GM12874 (cell line): Measurements from ENCODE around the gene HOXC13.

Source experiments
- TF ChIP-seq, protein P1 (sequence below): IDR thresholded peaks from 2 replicates; pipeline ENCODE4 v1.5.1; 2011; ENCODE audit warnings: low read depth, mild to moderate bottlenecking, control low read depth, low read length, moderate library complexity; ENCODE audit not compliant: insufficient read depth

HOXC13 gene

DNA sequence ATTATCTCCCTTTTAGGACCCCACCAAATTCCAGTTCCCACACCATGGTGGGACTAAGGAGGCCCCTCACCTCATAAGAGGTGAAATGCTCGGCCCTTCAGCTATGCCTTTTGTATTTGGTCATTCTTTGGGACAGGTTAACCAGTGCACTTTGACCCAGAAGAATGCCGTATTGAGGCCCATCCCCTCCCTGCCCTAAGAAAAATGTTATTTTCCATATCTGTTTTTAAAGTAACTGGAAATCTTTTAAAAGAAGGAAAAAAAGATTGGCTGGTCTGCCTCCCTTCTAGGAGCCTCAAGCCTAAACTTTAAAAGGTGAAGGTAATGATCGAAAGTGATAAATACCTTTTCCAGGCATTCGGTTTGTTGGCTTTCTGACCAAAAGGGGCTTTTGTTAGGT is 5.7 kb upstream of the HOXC13 start:
- TF ChIP-seq, protein P1, sequence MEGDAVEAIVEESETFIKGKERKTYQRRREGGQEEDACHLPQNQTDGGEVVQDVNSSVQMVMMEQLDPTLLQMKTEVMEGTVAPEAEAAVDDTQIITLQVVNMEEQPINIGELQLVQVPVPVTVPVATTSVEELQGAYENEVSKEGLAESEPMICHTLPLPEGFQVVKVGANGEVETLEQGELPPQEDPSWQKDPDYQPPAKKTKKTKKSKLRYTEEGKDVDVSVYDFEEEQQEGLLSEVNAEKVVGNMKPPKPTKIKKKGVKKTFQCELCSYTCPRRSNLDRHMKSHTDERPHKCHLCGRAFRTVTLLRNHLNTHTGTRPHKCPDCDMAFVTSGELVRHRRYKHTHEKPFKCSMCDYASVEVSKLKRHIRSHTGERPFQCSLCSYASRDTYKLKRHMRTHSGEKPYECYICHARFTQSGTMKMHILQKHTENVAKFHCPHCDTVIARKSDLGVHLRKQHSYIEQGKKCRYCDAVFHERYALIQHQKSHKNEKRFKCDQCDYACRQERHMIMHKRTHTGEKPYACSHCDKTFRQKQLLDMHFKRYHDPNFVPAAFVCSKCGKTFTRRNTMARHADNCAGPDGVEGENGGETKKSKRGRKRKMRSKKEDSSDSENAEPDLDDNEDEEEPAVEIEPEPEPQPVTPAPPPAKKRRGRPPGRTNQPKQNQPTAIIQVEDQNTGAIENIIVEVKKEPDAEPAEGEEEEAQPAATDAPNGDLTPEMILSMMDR: no peak

DNA sequence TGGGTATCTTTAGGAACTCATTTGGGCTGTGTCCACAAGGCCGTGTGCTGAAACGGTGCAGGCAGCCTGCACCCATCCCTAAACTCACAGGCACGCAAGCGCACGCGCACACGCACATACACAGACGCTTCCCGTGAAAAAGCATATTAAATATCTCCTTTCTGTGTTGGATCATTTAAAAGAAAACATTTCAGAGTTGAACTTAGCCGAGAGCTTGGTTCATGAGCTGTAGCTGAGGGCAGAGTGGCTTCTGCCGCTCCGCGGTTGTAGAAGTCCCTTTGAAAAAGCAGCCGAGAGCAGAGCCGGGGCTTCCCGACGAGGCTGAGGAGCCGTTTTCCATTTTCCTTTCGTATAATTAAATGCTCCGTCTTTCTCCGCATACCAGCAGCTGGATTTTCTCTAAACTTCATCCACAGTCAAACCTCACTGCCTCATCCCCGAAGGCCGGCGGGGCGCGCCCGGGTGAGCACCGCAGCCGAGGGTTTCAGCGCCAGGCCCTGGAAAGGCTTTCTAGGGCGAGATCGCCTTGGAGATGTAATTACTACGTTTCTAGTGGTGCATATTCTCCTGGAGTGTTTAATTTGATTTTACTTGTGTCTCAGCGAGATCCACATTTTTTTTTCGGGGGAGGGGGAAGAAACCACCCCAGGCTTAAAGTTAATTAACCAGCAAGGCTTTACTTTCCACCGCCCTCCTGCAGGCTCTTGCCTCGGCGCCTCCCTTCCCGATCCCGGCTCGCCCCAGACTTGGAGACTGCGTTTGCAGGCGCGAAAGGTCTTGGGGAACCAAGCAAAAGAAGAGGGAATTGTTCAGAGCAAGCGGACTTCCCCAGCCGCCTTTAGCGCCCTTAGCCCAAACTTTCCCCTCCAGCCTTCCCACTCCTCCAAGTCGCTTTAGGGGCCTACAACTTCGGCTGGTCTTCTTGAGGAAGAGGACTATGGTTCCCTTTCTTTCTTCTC is 3.0 kb upstream of the HOXC13 start:
- TF ChIP-seq, protein P1: no peak

DNA sequence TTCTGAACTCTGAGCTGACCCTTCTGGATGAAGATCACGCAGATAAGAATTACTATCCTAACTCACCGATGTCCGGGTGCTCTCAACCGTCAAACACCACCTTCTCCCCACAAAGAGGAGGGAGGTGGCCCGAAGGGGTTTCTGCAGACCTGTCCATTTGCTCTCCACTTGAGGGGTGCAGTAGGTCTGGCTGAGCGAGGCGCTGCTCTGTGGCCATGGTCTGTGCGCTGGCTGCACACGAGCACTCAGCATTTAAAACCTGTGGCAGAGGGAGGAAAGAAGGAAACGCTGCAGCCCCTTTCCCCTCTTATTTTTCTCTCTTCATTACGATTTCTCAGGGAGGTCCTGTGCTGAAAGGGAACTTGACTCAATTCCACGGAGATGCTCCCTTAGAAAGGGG is 1.5 kb upstream of the HOXC13 start:
- TF ChIP-seq, protein P1: no peak

DNA sequence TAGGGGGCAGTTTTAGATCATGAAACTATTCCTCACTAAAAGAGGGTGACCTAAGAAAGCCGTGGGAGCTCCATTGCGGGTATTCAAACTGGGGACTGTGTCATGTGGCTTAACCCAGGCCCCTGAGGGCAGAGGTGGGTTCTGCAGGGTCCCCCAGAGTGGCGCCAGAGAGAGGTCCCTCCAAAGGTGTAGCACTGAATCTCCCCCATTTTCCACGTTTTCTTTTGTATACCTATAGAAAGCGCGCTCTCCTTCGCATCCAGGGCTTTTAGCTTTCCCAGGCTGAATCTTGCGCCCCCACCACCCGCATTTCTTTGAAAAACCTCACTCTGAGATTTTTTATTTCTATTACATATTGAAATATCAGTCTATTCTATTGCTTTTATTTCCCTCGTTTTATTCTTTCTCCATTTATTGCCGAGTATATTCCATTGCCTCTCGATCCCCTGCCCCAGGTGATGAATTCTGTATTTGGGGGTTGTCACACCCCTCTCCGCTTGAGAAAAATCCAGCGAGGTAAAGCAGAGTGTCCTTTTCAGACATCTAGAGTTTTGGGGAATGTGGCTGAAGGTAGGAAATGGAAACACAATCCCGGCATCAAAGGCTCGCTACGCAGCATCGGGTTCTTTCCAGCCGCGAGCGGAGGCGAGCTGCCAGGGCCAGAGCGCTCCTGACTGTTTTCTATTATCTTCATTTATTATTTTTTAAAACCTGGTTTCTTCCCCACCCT is 870 bp upstream of the HOXC13 start:
- TF ChIP-seq, protein P1: no peak

DNA sequence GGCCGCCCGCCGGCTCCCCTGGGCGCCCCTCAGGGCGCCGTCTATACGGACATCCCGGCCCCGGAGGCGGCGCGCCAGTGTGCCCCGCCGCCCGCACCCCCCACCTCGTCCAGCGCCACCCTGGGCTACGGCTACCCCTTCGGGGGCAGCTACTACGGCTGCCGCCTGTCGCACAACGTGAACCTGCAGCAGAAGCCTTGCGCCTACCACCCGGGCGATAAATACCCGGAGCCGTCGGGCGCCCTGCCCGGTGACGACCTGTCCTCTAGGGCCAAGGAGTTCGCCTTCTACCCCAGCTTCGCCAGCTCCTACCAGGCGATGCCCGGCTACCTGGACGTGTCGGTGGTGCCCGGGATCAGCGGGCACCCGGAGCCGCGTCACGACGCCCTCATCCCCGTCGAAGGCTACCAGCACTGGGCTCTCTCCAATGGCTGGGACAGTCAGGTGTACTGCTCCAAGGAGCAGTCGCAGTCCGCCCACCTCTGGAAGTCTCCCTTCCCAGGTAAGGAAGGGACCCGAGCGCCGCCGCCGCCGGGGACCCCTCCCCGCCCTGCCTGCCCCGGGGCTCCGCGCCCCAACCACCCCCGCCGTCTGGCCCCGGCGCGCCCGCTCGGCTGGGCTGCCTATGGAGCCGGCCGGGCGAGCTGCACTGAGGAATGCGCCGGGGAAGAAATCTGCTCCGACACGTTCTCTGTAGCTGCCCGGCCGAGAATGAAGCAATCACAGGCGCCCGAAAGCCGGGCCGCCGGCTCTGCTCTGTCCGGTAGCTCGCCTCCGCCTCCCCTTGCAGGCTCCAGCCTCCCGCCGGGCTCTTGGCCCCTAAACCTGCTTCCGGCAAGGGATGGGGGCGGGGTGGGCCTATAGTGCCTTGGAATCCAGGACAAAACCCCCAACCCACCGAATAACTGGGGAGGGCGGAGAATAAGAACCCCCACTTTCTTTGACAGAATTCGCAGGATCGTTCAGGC is 794 bp downstream of the HOXC13 start:
- TF ChIP-seq, protein P1: no peak

DNA sequence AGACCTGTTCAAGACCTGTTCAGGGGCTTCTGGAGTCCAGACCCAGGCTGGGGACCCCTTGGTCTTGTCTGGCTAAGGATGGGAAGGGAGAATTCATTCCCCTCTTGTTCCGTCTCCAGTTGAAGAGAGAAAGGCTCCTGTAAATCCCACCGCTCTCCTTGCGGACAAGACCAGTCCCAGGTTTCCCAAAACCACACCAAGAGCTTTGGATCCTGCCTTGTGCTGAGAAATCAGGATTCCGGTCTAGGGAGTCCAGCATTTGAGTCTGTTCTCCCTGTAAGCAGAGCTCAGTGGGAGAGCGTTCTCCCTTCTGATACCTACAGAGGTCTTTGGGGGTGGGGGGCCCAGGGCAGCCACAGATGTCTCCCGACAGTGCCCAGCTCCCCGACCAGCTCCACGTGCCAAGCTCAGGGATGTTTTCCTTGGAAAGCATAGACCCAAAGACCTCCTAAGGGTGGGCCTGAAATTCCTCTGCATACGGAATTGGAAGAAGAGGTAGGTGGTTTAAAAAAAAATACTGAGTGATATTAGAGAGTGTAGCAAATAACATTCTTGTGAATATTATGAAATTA is 1.9 kb downstream of the HOXC13 start:
- TF ChIP-seq, protein P1: no peak
